Ecto neural progenitor cell (in vitro differentiated cells): ENCODE measurements around the gene IMMP2L.
"Not testable (repeated sequence)": the region's sequence is repeated elsewhere in the genome, so short reads cannot be mapped to it uniquely, and the experiment has no call there.

Experiments
- DNase-seq: peaks from one replicate; pipeline ENCODE4 v3.0.0-alpha.2; 2018; ENCODE audit warnings: low spot score

The IMMP2L gene

GRCh38 chr7:111459757-111460280 lies 102.5 kb downstream of the IMMP2L start:
- no peak for DNase-seq

- DNase-seq, result no peak
Measured at GRCh38 chr7:111459065-111459756, 103.1 kb downstream of the IMMP2L start.

DNA sequence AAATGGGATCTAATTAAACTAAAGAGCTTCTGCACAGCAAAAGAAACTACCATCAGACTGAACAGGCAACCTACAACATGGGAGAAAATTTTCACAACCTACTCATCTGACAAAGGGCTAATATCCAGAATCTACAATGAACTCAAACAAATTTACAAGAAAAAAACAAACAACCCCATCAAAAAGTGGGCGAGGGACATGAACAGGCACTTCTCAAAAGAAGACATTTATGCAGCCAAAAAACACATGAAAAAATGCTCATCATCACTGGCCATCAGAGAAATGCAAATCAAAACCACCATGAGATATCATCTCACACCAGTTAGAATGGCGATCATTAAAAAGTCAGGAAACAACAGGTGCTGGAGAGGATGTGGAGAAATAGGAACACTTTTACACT lies 111.6 kb downstream of the IMMP2L start:
- not testable (repeated sequence) for DNase-seq

DNA sequence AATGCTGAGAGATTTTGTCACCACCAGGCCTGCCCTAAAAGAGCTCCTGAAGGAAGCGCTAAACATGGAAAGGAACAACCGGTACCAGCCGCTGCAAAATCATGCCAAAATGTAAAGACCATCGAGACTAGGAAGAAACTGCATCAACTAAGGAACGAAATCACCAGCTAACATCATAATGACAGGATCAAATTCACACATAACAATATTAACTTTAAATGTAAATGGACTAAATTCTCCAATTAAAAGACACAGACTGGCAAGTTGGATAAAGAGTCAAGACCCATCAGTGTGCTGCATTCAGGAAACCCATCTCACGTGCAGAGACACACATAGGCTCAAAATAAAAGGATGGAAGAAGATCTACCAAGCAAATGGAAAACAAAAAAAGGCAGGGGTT lies 114.8 kb downstream of the IMMP2L start:
- DNase-seq, result not testable (repeated sequence)

DNA sequence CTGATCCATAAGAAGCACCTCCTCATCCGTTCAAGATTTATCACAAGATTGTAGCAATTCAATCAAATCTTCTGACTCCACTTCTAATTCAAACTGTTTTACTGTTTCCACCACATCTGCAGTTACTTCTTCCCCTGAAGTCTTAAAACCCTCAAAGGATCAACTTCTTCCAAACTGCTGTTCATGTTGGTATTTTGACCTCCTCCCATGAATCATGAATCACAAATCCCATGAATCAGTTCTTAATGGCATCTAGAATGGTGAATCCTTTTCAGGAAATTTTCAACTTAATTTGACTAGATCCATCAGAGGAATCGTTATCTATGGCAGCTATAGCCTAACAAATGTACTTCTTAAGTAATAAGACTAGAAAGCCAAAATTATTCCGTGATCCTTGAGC lies 122.3 kb downstream of the IMMP2L start:
- no peak for DNase-seq

GRCh38 chr7:111438369-111439289 lies 123.7 kb downstream of the IMMP2L start:
- DNase-seq, result no peak

DNA sequence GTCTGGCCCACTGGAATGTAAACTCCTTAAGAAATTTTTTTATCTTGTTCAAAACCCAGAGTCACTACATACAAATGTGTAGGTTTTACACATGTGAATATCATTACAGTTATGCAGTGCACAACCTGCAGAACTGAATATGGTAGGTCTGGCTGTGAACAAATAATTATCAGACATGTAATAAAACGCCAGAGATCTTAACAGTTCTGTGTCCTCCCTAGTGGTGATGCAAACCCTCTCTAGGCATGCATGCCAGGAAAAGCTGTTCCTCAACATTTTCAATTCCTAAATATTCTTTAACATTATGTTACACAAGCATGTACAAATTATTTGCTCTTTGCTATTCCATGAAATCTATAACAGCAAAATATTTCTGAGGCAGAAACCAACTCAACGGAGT lies 124.6 kb downstream of the IMMP2L start:
- DNase-seq, result no peak

- DNase-seq, result no peak
Measured at GRCh38 chr7:111436608-111437007, 125.7 kb downstream of the IMMP2L start.

DNA sequence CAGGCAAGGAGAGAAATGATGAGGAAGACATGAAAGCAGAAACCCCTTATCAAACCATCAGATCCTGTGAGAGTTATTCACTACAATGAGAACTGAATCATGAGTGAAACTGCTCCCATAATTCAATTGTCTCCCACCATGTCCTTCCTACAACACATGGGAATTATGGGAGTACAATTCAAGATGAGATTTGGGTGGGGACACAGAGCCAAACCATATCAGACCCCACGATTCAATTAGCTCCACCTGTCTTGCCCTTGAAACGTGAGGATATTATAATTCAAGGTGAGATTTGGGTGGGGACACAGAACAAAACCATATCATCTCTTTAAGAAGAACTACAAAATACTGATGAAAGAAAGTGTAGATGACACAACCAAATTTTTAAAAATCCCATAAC lies 128.9 kb downstream of the IMMP2L start:
- DNase-seq, result no peak

GRCh38 chr7:111429781-111430180 lies 132.5 kb downstream of the IMMP2L start:
- no peak for DNase-seq

- DNase-seq, result no peak
Measured at GRCh38 chr7:111424768-111425167, 137.5 kb downstream of the IMMP2L start.

- no peak for DNase-seq
Measured at GRCh38 chr7:111414374-111414773, 147.9 kb downstream of the IMMP2L start.

- DNase-seq, result no peak
Measured at GRCh38 chr7:111413739-111414138, 148.6 kb downstream of the IMMP2L start.

GRCh38 chr7:111410899-111411298 lies 151.4 kb downstream of the IMMP2L start:
- no peak for DNase-seq

DNA sequence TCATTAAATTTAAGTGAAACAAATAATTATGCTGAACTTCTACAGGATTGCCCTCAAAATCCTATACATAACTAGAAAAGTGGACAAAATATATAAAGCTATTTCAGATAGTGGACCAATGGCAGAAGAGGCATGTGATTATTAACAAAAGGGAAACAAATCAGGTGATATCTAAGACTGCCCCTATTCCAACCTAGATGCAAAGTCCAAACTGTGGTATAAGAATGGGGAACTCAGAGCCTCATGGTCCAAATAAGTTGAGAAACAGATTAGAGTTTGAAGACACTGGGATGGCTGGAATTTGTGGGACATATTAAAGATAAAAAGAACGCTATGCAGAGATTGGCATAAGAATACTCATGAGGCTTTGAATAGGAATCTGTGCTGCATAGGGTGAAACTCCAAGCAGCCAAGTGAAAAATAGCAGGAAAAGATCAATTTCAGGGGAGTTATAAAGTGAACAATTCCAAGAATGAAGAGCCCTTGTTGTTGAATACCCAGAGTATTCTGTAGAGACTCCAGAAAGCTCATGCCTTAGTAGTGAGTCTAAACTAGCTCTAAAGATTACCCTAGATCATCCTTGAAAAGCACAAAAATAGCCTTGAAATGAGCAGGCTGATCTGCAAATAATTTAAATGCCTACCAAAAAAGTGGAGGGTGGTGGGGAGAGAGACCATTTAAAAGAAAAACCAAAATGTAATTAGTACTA lies 152.4 kb downstream of the IMMP2L start:
- DNase-seq, result no peak

DNA sequence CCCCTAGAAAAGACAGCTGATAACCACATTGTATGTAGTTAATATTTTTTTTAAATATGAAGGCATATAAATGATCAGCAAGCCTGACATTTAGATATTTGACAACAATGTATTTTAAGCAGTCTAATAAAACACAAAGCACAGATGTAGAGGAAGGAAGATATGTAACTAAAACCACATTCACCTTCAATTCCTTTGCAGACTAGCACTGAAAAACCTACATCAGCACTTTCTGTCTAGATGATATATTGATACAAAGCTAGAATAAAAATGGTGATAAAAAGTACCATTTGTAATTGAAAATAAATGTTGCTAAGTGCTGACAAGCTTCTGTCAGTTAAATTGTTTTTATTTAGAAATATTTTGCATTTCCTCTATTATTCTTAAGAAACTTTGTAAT lies 153.6 kb downstream of the IMMP2L start:
- no peak for DNase-seq

DNA sequence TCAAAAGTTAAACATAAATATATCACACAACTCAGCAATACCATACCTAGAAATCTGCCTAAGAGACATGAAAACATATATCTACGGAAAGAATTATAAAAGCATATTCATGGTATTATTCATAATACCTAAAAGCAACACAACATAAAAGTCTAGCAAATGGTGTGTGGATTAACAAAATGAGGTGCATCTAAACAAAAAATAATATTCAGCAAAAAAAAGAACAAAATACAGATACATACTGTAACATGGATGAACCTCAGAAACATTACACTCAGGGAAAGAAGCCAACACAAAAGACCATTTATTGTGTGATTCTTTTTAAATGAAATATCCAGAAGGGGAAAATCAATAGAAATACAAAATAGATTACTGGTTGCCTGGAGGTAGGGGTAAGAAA lies 155.0 kb downstream of the IMMP2L start:
- DNase-seq, result no peak

DNA sequence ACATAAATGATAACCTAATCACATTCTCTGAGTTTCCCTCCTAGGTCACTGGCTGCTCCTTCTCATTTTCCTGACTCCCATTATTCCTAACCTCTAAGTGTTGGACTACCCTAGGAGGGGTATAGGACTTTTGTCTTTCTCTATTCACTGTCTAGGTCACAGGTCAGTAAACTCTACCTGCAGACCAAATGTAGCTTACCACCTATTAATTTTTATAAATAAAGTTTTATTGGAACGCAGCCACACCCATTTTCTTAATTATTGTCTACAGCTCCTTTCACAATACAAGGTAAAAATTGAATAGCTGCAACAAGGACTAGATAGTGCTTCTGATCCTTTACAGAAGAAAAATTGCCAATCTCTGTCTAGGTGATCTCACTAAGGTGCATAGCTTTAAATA lies 156.7 kb downstream of the IMMP2L start:
- DNase-seq, result no peak

DNA sequence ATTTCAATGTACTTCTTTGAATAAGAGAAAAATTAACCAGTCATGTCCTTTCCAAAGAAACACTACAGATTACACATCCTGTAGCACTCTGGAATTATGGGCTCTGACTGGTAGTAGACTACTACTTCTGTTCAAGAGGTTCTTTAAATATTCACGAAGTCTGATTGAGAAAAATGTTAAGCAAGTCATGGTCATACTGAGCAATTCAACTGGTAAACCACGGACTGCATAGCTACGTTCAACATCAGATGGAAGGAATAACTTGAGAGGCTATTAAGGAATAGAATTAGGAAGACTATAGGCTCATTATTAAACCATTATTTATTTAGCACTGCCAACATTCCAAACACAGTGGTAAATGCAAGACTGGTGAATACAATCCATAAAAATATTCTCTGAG lies 160.8 kb downstream of the IMMP2L start:
- no peak for DNase-seq

DNA sequence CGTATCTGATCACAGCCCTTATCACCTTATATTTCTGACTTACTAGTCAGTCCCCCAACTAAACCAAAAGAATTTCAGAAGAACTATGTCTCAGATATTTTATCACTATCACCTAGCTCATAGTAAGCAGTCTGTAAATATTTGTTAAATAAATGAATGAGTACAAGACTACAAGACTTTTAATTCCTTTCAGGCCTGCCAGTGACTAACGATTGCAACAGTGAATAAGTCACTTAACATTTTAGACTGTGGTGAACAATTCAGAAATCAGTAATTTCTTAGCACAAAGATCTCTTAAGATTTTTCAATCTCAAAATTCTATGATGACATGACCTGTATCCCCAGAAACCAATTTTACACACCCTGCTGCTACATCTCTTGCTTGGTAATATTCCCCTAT lies 162.2 kb downstream of the IMMP2L start:
- DNase-seq, result no peak

DNA sequence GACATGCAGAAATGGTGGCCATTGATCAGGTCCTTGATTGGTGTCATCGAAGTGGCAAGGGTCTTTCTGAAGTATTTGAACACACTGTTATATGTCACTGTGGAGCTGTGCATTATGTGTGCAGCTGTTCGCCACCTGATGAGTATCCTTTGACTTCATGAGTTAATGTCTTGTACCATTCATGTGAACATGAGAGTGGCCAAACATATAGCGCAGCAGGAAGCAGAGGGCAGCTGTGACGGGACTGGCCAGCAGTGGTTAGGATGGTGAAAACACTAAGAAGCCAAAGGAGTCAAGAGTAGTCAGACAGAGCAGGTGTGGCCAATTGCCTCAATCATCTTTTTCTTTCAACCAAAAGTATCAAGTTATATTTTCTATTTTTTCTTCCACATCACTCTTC lies 167.4 kb downstream of the IMMP2L start:
- DNase-seq, result no peak

- DNase-seq, result no peak
Measured at GRCh38 chr7:111393011-111393754, 169.1 kb downstream of the IMMP2L start.
